ENCODE results near the gene OR8G5. TPM values are rescaled to one million over a fixed set of nuclear protein-coding genes. Genes with fewer than 3 reads are reported as not detected.

Gene OR8G5, protein sequence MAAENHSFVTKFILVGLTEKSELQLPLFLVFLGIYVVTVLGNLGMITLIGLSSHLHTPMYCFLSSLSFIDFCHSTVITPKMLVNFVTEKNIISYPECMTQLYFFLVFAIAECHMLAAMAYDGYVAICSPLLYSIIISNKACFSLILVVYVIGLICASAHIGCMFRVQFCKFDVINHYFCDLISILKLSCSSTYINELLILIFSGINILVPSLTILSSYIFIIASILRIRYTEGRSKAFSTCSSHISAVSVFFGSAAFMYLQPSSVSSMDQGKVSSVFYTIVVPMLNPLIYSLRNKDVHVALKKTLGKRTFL
- total RNA-seq: not detected in 2 replicates

DNA sequence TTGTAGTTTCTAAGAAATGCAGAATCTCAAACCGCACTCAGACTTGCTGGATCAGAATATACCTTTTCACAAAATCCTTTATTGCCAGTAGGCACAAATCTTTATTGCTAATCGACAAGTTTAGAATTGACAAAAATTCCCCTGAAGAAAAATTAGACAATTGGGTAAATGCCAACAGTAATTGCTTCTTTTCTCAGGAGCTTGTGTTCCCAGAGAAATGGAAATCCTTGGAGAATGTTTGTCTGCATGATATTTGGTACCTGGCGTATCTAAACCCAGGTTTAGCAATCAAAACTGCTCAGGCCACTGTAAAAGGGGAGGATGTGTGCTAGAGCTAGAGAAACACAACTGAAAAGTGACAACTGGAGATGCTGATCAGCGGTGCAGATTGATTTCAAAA, at the start of gene OR8G5:
TSS of gene OR8G5 (plus strand) at position 301 of the 400 bp plus-strand sequence. CDS start 8,556 bp downstream, outside the sequence.

DNA sequence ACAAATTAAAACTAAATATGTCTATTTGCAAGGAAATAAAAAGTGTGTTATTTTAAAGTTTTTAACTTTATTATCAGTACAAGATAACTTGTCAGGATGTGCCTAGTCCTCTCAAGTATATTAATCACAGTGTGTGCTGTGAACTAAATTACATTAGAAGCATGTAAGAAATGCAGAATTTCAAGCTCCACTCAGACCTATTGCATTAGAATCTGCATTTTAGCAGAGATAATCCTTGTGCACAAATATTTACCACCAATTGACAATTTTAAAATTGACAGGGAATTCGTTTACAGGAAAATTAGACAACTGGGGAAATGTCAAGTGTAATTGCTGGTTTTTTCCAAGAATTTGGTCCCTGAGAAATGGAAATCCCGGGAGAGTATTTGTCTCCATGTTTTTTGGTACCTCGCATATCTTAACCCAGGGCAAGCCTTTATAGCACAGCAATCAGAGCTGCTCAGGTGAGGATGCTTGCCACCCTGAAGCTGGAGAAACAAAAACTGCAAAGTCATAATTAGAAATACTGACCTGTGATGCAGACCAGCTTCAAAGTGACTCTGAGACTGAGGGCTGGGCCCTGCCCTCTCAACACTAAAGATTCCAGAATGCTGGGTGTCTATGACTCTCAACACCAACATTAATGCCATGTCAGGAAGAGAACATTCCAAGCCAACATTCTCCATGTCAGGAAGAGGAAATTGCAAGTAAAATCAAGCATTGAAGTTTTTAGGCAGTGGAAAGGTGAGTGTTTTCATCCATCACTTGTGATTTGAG, 15.4 kb upstream of the OR8G5 start, which contains the start of gene OR8G1:
TSS of gene OR8G1 (plus strand) at position 475 of the 777 bp plus-strand sequence. CDS start 8,581 bp downstream, outside the sequence.

DNA sequence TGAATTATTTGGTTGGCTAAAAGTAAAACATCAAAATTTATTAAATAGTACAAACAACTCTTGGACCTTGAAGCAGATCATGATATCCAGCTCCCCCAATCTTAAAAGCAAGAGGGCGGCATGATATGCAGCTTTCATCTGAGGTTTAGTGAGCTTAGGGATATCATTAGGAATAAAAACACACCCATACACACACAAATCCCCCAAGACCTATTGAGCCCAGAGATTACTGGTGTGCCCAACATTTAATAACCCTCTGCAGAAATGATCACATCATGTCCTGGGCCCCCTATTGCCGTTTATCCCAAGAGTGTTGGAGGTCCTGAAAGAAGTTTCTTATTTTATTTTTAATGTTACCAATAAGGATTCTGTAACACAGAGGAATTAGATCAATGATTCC, 57.7 kb downstream of the OR8G5 start, which contains the start of gene OR8D1:
TSS of gene OR8D1 (minus strand) at position 101 of the 400 bp plus-strand sequence. CDS start 3,183 bp downstream, outside the sequence.

Other genes with a start within 250 kb of the OR8G5 start
- not detected in 2 replicates for gene OR10G4, start 243.4 kb upstream of the OR8G5 start, total RNA-seq
- gene OR10G9, start 233.4 kb upstream of the OR8G5 start, total RNA-seq: not detected in 2 replicates
- gene OR10G8, start 229.6 kb upstream of the OR8G5 start, total RNA-seq: not detected in 2 replicates
- gene OR10G7, start 215.1 kb upstream of the OR8G5 start, total RNA-seq: not detected in 2 replicates
- gene VWA5A, start 140.9 kb upstream of the OR8G5 start, total RNA-seq: 4.8 and 5.8 TPM in 2 replicates
- gene OR10D3, start 73.0 kb upstream of the OR8G5 start, total RNA-seq: not detected in 2 replicates
- not detected in 2 replicates for gene OR8G1, start 15.3 kb upstream of the OR8G5 start, total RNA-seq
- not detected in 2 replicates for gene OR8D1, start 57.6 kb downstream of the OR8G5 start, total RNA-seq
- gene OR8D2, start 63.8 kb downstream of the OR8G5 start, total RNA-seq: not detected in 2 replicates
- not detected in 2 replicates for gene OR8B2, start 128.1 kb downstream of the OR8G5 start, total RNA-seq
- gene OR8B3, start 142.6 kb downstream of the OR8G5 start, total RNA-seq: not detected in 2 replicates
- gene OR8B4, start 168.5 kb downstream of the OR8G5 start, total RNA-seq: not detected in 2 replicates
- gene OR8B8, start 189.3 kb downstream of the OR8G5 start, total RNA-seq: not detected in 2 replicates

All from mammary microvascular endothelial cell (primary cell).